Lower leg skin (tissue), 4 donors: ENCODE results near the gene ABHD16B. TPM values are rescaled to one million over a fixed set of nuclear protein-coding genes. Genes with fewer than 3 reads are reported as not detected.

ENCODE experiments used
- DNase-seq, 2 donors: peaks; one replicate each; pipeline ENCODE4 v3.0.0-alpha.2; 2019; ENCODE audit warnings: low spot score in 2 of 2
- H3K4me3 ChIP-seq: fragments of 200-600 bp; sonication (generic); 2 replicates; pipeline ENCODE4 v1.5.1; 2017; ENCODE audit warnings: mild to moderate bottlenecking, low read depth; ENCODE audit not compliant: poor library complexity, severe bottlenecking
- POLR2A ChIP-seq, 2 donors: fragments of 450-650 bp; IDR thresholded peaks; one replicate each; pipeline ENCODE4 v1.6.1; 2016 to 2017; ENCODE audit warnings: antibody characterized with exemption in 2 of 2, mild to moderate bottlenecking in 1 of 2, moderate library complexity in 1 of 2
- WGBS, 2 donors: methylation state at CpG; one replicate each; pipeline ENCODE4 v1.1.5; 2018; 5-methylcytosine and 5-hydroxymethylcytosine counted together
- intact Hi-C: fragments of 100-400 bp; cut with DNase I; formaldehyde crosslinking; loops from one replicate; pipeline ENCODE4 v1.15.0; 2023; ENCODE audit warnings: low total_unique reads
- total RNA-seq, 4 donors: library from RNA; depleted of rRNA; stranded (reverse); fragments of >200 nt; gene quantifications; one replicate each; pipeline ENCODE4 v1.1.0, GENCODE V29; 2016
- TF ChIP-seq, protein P1 (sequence below), 3 donors: fragments of 450-650 bp; IDR thresholded peaks; one replicate each; pipeline ENCODE4 v1.5.1; 2016; ENCODE audit warnings: antibody characterized with exemption in 3 of 3, mild to moderate bottlenecking in 3 of 3, moderate library complexity in 2 of 3

ABHD16B gene
- total RNA-seq, 4 donors from 2014 or later = not detected

DNA sequence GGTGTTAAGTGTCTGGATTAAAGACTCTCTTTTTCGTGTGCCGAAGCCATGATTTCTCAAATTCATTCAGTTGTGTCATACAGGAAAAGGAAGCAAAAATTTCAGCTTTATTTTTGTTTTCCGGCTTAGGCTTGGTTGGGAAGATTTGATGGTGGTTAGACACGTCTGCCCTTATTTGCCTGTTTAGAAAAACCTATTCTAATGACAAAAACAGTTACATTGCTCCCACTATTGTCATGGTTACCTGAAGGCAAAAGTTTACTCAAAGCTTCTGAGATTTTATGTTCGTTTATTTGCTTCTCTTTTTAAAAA lies 34.6 kb downstream of the ABHD16B start:
- TF ChIP-seq POLR2A (IDR thresholded peaks at IDR 0.05) = no peak
- TF ChIP-seq, protein P1, sequence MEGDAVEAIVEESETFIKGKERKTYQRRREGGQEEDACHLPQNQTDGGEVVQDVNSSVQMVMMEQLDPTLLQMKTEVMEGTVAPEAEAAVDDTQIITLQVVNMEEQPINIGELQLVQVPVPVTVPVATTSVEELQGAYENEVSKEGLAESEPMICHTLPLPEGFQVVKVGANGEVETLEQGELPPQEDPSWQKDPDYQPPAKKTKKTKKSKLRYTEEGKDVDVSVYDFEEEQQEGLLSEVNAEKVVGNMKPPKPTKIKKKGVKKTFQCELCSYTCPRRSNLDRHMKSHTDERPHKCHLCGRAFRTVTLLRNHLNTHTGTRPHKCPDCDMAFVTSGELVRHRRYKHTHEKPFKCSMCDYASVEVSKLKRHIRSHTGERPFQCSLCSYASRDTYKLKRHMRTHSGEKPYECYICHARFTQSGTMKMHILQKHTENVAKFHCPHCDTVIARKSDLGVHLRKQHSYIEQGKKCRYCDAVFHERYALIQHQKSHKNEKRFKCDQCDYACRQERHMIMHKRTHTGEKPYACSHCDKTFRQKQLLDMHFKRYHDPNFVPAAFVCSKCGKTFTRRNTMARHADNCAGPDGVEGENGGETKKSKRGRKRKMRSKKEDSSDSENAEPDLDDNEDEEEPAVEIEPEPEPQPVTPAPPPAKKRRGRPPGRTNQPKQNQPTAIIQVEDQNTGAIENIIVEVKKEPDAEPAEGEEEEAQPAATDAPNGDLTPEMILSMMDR (IDR thresholded peaks at IDR 0.05) = no peak
- DNase-seq = no peak
- intact Hi-C loops = no loop called here
- WGBS, 2 donors = 0 to 1% methylated on average over 5 of the region's 5 CpGs
- H3K4me3 ChIP-seq = peak overlapping the region; percentile 55

DNA sequence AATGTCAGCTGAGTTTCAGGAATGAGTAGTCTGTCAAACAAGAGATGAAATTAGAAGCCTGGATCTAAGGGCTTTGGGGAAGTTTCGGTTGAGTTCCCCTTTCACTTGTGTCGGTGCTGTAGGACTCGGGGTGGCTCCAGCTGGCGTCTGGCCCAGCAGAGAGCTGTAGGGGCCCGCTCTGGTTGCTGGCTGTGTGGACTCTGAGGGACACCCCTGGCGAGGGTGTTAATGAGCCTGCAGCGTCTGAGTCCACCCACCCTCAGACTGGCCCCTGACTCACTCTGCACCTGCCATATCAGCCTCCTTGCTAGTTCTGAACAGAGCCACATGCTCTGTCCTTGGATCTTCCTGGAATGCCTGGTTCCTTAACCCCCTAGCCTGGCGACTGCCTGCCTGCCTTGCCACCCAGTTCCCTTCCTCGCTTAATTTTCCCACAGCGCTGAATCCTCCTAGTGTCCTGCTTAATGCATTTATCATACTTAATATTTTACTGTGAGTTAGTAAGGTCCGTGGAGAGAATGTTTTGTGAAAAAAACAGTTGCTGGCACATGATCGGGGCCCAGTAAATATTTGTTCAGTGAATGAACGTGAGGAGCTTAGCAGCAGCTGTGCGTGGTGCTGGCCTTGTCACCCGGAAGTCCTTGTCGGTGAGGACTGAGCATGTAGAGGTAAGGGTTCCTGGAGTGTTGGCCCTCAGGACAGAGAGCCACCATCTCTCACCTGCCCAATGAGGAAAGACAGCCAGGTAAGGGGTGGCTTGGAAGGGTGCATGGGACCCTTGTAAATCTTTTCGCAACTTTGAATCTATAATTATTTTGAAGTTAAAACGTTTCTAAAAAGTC lies 35.2 kb downstream of the ABHD16B start:
- intact Hi-C loops = no loop called here
- no peak for DNase-seq
- 11 to 15% methylated on average over 18 of the region's 18 CpGs for WGBS, 2 donors
- TF ChIP-seq, protein P1 (IDR thresholded peaks at IDR 0.05) = no peak
- TF ChIP-seq POLR2A (IDR thresholded peaks at IDR 0.05) = no peak
- H3K4me3 ChIP-seq = no peak overlapping the region

DNA sequence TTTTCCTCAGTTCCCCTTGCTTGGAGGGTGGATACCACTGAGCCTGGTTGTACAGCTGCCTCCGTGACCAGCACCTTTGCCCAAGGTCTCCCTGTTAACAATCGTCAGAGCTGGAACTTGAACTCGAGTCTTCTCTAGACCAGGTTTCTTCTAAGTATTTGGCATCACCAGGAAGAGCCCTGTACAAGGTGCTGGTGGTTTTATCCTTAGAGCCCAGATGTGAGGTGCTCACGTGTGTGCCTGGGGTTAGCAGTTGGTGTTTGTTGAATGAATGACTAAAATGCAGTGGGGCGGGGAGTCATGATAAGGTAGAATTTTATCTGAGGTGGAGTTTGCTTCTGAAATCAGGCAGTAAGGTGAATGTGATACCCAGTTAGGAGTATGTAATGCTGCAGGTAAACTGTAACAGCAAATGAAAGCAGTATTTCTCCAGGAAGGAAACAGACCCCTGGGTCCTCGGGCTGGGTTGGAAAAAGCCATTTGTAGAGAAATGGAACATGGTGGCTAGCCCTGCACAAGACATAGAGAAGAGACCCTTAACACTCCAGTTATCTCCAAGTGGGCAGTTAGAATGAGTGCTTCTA lies 36.8 kb downstream of the ABHD16B start:
- DNase-seq = no peak
- no peak overlapping the region for H3K4me3 ChIP-seq
- 93% methylated on average over 6 of the region's 6 CpGs for WGBS, 2 donors
- intact Hi-C loops = no loop called here
- no peak for TF ChIP-seq POLR2A (IDR thresholded peaks at IDR 0.05)
- TF ChIP-seq, protein P1 (IDR thresholded peaks at IDR 0.05) = no peak

DNA sequence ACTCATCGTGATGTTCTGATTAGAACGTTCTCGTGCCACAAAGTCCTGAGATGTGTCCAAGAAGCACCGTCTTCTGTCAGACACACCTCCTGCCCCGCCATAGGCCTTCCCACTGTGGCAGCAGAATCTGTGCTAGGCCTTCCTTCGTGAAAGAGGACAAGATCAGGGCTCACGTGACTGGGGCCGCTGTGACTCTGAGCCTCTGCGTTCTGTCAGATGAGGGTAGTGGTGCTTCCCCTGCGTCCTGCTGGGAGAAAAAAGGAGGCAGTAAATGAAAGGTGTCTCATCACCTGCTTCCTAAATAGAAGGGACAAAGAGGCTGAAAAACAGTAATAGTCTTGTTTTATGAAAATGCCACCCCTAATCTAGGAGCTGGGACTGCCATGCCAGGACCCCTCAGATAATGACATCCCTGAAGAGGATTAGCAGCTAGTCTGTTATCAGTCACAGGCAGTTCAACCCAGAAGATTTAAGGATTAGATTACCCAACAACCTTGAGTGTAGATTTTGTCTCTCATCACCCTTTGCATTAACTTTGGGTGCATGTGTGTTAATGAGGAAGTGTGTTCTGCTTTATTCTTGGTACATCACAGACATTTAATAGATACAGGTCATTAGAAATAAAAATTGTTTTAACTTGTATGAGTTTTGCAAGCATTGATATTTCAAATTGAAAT lies 37.7 kb downstream of the ABHD16B start:
- intact Hi-C loops = no loop called here
- no peak for TF ChIP-seq POLR2A (IDR thresholded peaks at IDR 0.05)
- TF ChIP-seq, protein P1 (IDR thresholded peaks at IDR 0.05) = no peak
- WGBS, 2 donors = 74 to 86% methylated on average over 10 of the region's 10 CpGs
- no peak overlapping the region for H3K4me3 ChIP-seq
- DNase-seq = no peak

DNA sequence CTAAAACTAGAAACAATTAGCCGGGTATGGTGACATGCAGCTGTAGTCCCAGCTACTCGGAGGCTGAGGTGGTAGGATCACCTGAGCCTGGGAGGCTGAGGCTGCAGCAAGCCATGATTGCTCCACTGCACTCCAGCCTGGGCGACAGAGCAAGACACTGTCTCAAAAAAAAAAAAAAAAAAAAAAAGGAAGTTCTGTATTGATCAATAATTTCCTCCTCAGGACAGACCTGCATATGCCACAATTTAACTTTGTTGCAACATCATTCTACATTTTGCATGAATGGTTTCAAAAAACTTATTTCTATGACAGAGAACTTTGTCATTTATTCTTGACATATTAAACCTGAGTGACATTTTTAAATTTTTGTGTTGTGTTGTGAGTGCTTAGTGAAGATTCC lies 39.1 kb downstream of the ABHD16B start:
- 65 to 82% methylated on average over 3 of the region's 3 CpGs for WGBS, 2 donors
- intact Hi-C loops = no loop called here
- DNase-seq = no peak
- no peak overlapping the region for H3K4me3 ChIP-seq
- no peak for TF ChIP-seq POLR2A (IDR thresholded peaks at IDR 0.05)
- TF ChIP-seq, protein P1 (IDR thresholded peaks at IDR 0.05) = no peak
